Non-pigmented ciliary epithelial cell (primary cell): Measurements from ENCODE around the gene BOC.

ENCODE experiments used
- DNase-seq: peaks from one replicate; pipeline ENCODE4 v3.0.0-alpha.2; 2010; ENCODE audit warnings: low read depth

The BOC gene

GRCh38 chr3:113287803-113288648 lies 76.7 kb downstream of the BOC start:
- peak; percentile 35 for DNase-seq

GRCh38 chr3:113288881-113289280 lies 77.5 kb downstream of the BOC start:
- no peak for DNase-seq

- DNase-seq = no peak
These were observed 80.2 kb downstream of the BOC start for GRCh38 chr3:113291572-113291971.

- no peak for DNase-seq
These were observed 81.6 kb downstream of the BOC start for GRCh38 chr3:113292933-113293332.

- no peak for DNase-seq
These were observed 82.0 kb downstream of the BOC start for GRCh38 chr3:113293348-113293747.

- DNase-seq = no peak
These were observed 84.1 kb downstream of the BOC start for GRCh38 chr3:113295463-113295862.

- DNase-seq = no peak
These were observed 85.9 kb downstream of the BOC start for GRCh38 chr3:113297287-113297686.

GRCh38 chr3:113297841-113298240 lies 86.5 kb downstream of the BOC start:
- no peak for DNase-seq

GRCh38 chr3:113300596-113300995 lies 89.2 kb downstream of the BOC start:
- no peak for DNase-seq

GRCh38 chr3:113304102-113304501 lies 92.7 kb downstream of the BOC start:
- DNase-seq = no peak

GRCh38 chr3:113304856-113305540 lies 93.6 kb downstream of the BOC start:
- no peak for DNase-seq

GRCh38 chr3:113310960-113311359 lies 99.6 kb downstream of the BOC start:
- no peak for DNase-seq

- no peak for DNase-seq
These were observed 101.1 kb downstream of the BOC start for GRCh38 chr3:113312416-113312815.

- DNase-seq = no peak
These were observed 103.6 kb downstream of the BOC start for GRCh38 chr3:113314923-113315322.

GRCh38 chr3:113329757-113330156 lies 118.4 kb downstream of the BOC start:
- DNase-seq = no peak

- no peak for DNase-seq
These were observed 119.4 kb downstream of the BOC start for GRCh38 chr3:113330742-113331141.

- DNase-seq = no peak
These were observed 119.8 kb downstream of the BOC start for GRCh38 chr3:113331187-113331586.
